Neural cell (in vitro differentiated cells): ENCODE results near the gene OGFR.

Experiments
- CTCF ChIP-seq: fragments of 450-650 bp; IDR thresholded peaks from 2 replicates; pipeline ENCODE4 v1.5.1; 2014; ENCODE audit warnings: antibody characterized with exemption, mild to moderate bottlenecking, moderate library complexity; ENCODE audit not compliant: poor library complexity, severe bottlenecking
- EP300 ChIP-seq: fragments of 450-650 bp; conservative IDR thresholded peaks from 2 replicates; pipeline ENCODE4 v1.6.1; 2014; ENCODE audit warnings: antibody characterized with exemption, mild to moderate bottlenecking, moderate library complexity; ENCODE audit not compliant: poor library complexity, severe bottlenecking
- EZH2 ChIP-seq: fragments of 200-600, 300-800 bp; shearing (Covaris generic), sonication (generic); IDR thresholded peaks from 2 replicates; pipeline ENCODE4 v1.6.1; 2014; ENCODE audit warnings: antibody characterized with exemption, low read length, borderline replicate concordance, mild to moderate bottlenecking; ENCODE audit not compliant: insufficient read depth, poor library complexity, severe bottlenecking
- MXI1 ChIP-seq: fragments of 450-650 bp; conservative IDR thresholded peaks from 2 replicates; pipeline ENCODE4 v1.6.1; 2014; ENCODE audit warnings: antibody characterized with exemption, mild to moderate bottlenecking; ENCODE audit not compliant: poor library complexity, severe bottlenecking
- POLR2AphosphoS5 ChIP-seq: IDR thresholded peaks from 2 replicates; pipeline ENCODE4 v1.6.1; 2012
- REST ChIP-seq: IDR thresholded peaks from 2 replicates; pipeline ENCODE4 v1.6.1; 2012; ENCODE audit warnings: borderline replicate concordance
- TAF1 ChIP-seq: IDR thresholded peaks from 2 replicates; pipeline ENCODE4 v1.6.1; 2012; ENCODE audit warnings: low read depth

- TF ChIP-seq CTCF (no peak), POLR2AphosphoS5 (no peak), MXI1 (no peak), REST (no peak), EZH2 (no peak), EP300 (no peak), TAF1 (no peak)
These were observed 3.0 kb downstream of the OGFR start for GRCh38 chr20:62807444-62808210.
